GM18499 (cell line): Measurements from ENCODE around the gene PRKAG1.

Experiments
- ATAC-seq: cut with Tn5 transposase; IDR thresholded peaks from one replicate; pipeline ENCODE4 v1.9.1; 2021; ENCODE audit warnings: moderate number of reproducible peaks; ENCODE audit not compliant: insufficient read depth, unreplicated experiment

PRKAG1 gene

GRCh38 chr12:49050507-49051372 is 32.2 kb upstream of the PRKAG1 start:
- no peak for ATAC-seq

- no peak for ATAC-seq
Measured at GRCh38 chr12:49049566-49050224, 31.1 kb upstream of the PRKAG1 start.

GRCh38 chr12:49048953-49049352 is 30.4 kb upstream of the PRKAG1 start:
- no peak for ATAC-seq

- no peak for ATAC-seq
Measured at GRCh38 chr12:49046129-49046895, 27.7 kb upstream of the PRKAG1 start.

GRCh38 chr12:49044660-49045059 is 26.1 kb upstream of the PRKAG1 start:
- ATAC-seq: no peak

- no peak for ATAC-seq
Measured at GRCh38 chr12:49043856-49044258, 25.3 kb upstream of the PRKAG1 start.

GRCh38 chr12:49043241-49043640 is 24.7 kb upstream of the PRKAG1 start:
- no peak for ATAC-seq

- ATAC-seq: no peak
Measured at GRCh38 chr12:49041881-49042484, 23.4 kb upstream of the PRKAG1 start.

GRCh38 chr12:49041036-49041880 is 22.7 kb upstream of the PRKAG1 start:
- ATAC-seq: no peak

- no peak for ATAC-seq
Measured at GRCh38 chr12:49040364-49040855, 21.8 kb upstream of the PRKAG1 start.

- no peak for ATAC-seq
Measured at GRCh38 chr12:49039421-49040363, 21.1 kb upstream of the PRKAG1 start.

- ATAC-seq: no peak
Measured at GRCh38 chr12:49038291-49038955, 19.8 kb upstream of the PRKAG1 start.

GRCh38 chr12:49037947-49038237 is 19.3 kb upstream of the PRKAG1 start:
- no peak for ATAC-seq

- no peak for ATAC-seq
Measured at GRCh38 chr12:49037111-49037946, 18.8 kb upstream of the PRKAG1 start.

- no peak for ATAC-seq
Measured at GRCh38 chr12:49036029-49036428, 17.5 kb upstream of the PRKAG1 start.

GRCh38 chr12:49034286-49034622 is 15.7 kb upstream of the PRKAG1 start:
- ATAC-seq: no peak

- ATAC-seq: no peak
Measured at GRCh38 chr12:49033611-49034285, 15.2 kb upstream of the PRKAG1 start.
